HCT116 (cell line): Measurements from ENCODE around the gene CES3. TPM values are rescaled to one million over a fixed set of nuclear protein-coding genes. Genes with fewer than 3 reads are reported as not detected.

ENCODE experiments used
- ATAC-seq: fragments of 200-7000 bp; cut with Tn5 transposase; 2 replicates; pipeline ENCODE4 v1.9.1; 2020; ENCODE audit warnings: mild to moderate bottlenecking, moderate library complexity
- BruUV-seq: library from RNA; stranded (reverse); fragments of 400-500 nt; replicated peaks from 2 replicates; lab custom pipeline; 2021; lab: Mats Ljungman, UMichigan
- CTCF ChIA-PET: fragments of 300-600 bp; sonication (Branson Sonifier 250); formaldehyde crosslinking; loops from one replicate; lab custom pipeline; 2021; ENCODE audit warnings: antibody characterized with exemption; lab: Charles Lee
- POLR2A ChIA-PET: fragments of 300-600, 350-600 bp; sonication (Branson Sonifier 250); formaldehyde crosslinking; loops from one replicate; lab custom pipeline; 2021; ENCODE audit warnings: antibody characterized with exemption; lab: Charles Lee
- RAD21 ChIA-PET, 2 experiments: fragments of 300-600 bp; sonication (Branson Sonifier 250); formaldehyde crosslinking; loops; one replicate each; lab custom pipeline; 2023; ENCODE audit warnings: low total read pairs in 2 of 2; ENCODE audit not compliant: uncharacterized antibody in 2 of 2, unreplicated experiment in 2 of 2, low non-redundant PET in 1 of 2; lab: Charles Lee
- DNase-seq: peaks from one replicate; pipeline ENCODE4 v3.0.0-alpha.2; 2010; ENCODE audit warnings: low read depth, low spot score
- H2AFZ ChIP-seq: fragments of 200-600 bp; shearing (Covaris generic), sonication (generic); 2 replicates; pipeline ENCODE4 v1.6.1; 2017; ENCODE audit warnings: low read depth, mixed run types, mixed read lengths, antibody characterized with exemption, low read length; ENCODE audit not compliant: poor library complexity, severe bottlenecking
- H3K27ac ChIP-seq: 2 replicates; pipeline ENCODE4 v1.5.1; 2012; ENCODE audit warnings: low read depth, low read length
- H3K27me3 ChIP-seq: fragments of 200-600 bp; sonication (generic); 2 replicates; pipeline ENCODE4 v1.6.1; 2016; ENCODE audit warnings: mixed run types, low read length, mixed read lengths; ENCODE audit not compliant: insufficient read depth
- H3K36me3 ChIP-seq, 2 experiments: fragments of 200-500 bp in 1 of 2; fragments of 200-600 bp in 1 of 2; sonication (Bioruptor generic) in 1 of 2; sonication (generic) in 1 of 2; 2 replicates each; pipeline versions ENCODE4 v1.5.1 to v1.6.1; 2014 to 2016; ENCODE audit warnings: low read length in 2 of 2, inconsistent platforms in 1 of 2, mixed read lengths in 1 of 2, mixed run types in 1 of 2; ENCODE audit not compliant: insufficient read depth in 2 of 2, control insufficient read depth in 1 of 2
- H3K4me1 ChIP-seq, 2 experiments: fragments of 200-600 bp in 1 of 2; sonication (generic) in 1 of 2; 2 replicates each; pipeline versions ENCODE4 v1.5.1 to v1.6.1; 2012 to 2017; ENCODE audit warnings: low read length in 2 of 2, inconsistent platforms in 1 of 2, mild to moderate bottlenecking in 1 of 2, mixed read lengths in 1 of 2, mixed run types in 1 of 2, moderate library complexity in 1 of 2; ENCODE audit not compliant: insufficient read depth in 2 of 2, control insufficient read depth in 1 of 2
- H3K4me2 ChIP-seq: fragments of 200-600 bp; sonication (generic); 2 replicates; pipeline ENCODE4 v1.6.1; 2017; ENCODE audit warnings: mixed run types, low read length, mixed read lengths
- H3K4me3 ChIP-seq, 2 experiments: fragments of 200-600 bp in 1 of 2; sonication (generic) in 1 of 2; replicated peaks in 1 of 2; 2 replicates each; pipeline ENCODE4 v1.5.1; 2011 to 2016; ENCODE audit warnings: low read length in 2 of 2, control low read depth in 1 of 2, low read depth in 1 of 2, mild to moderate bottlenecking in 1 of 2, mixed read lengths in 1 of 2, mixed run types in 1 of 2
- H3K79me2 ChIP-seq: fragments of 200-600 bp; sonication (generic); 2 replicates; pipeline ENCODE4 v1.6.1; 2017; ENCODE audit warnings: mild to moderate bottlenecking, mixed run types, low read length, moderate library complexity, mixed read lengths; ENCODE audit not compliant: insufficient read depth
- H3K9ac ChIP-seq: fragments of 200-600 bp; sonication (generic); 2 replicates; pipeline ENCODE4 v1.6.1; 2016; ENCODE audit warnings: low read length, mixed read lengths
- H3K9me2 ChIP-seq: fragments of 200-600 bp; sonication (generic), shearing (Covaris generic); 2 replicates; pipeline ENCODE4 v1.6.1; 2017; ENCODE audit warnings: mixed run types, mild to moderate bottlenecking, moderate library complexity; ENCODE audit not compliant: insufficient read depth
- H3K9me3 ChIP-seq, 2 experiments: fragments of 200-500 bp in 1 of 2; fragments of 200-600 bp in 1 of 2; sonication (Bioruptor generic) in 1 of 2; sonication (generic) in 1 of 2; 2 replicates each; pipeline ENCODE4 v1.6.1; 2014 to 2017; ENCODE audit warnings: low read length in 2 of 2, mixed read lengths in 2 of 2, inconsistent platforms in 1 of 2, low read depth in 1 of 2, mild to moderate bottlenecking in 1 of 2, mixed run types in 1 of 2, moderate library complexity in 1 of 2; ENCODE audit not compliant: control insufficient read depth in 1 of 2, insufficient read depth in 1 of 2
- H4K20me1 ChIP-seq: fragments of 200-600 bp; sonication (generic), shearing (Covaris generic); 2 replicates; pipeline ENCODE4 v1.6.1; 2017; ENCODE audit warnings: mixed run types, mild to moderate bottlenecking, moderate library complexity; ENCODE audit not compliant: insufficient read depth
- CBX3 ChIP-seq: IDR thresholded peaks from 2 replicates; pipeline ENCODE4 v1.6.1; 2012; ENCODE audit warnings: low read depth
- EGR1 ChIP-seq: IDR thresholded peaks from 2 replicates; pipeline ENCODE4 v1.6.1; 2012; ENCODE audit warnings: low read depth
- ELF1 ChIP-seq: IDR thresholded peaks from 2 replicates; pipeline ENCODE4 v1.6.1; 2012; ENCODE audit warnings: low read depth, borderline replicate concordance
- EZH2 ChIP-seq: fragments of 200-600 bp; sonication (generic); IDR thresholded peaks from 2 replicates; pipeline ENCODE4 v1.6.1; 2017; ENCODE audit warnings: antibody characterized with exemption, mixed run types
- EZH2phosphoT487 ChIP-seq: fragments of 200-600 bp; IDR thresholded peaks from 2 replicates; pipeline ENCODE4 v1.6.1; 2018; ENCODE audit warnings: antibody characterized with exemption, borderline replicate concordance
- FOSL1 ChIP-seq: IDR thresholded peaks from 2 replicates; pipeline ENCODE4 v1.6.1; 2012; ENCODE audit warnings: low read depth
- POLR2A ChIP-seq: IDR thresholded peaks from 2 replicates; pipeline ENCODE4 v1.7.0; 2011; ENCODE audit warnings: borderline replicate concordance; ENCODE audit not compliant: insufficient read depth, insufficient read length; ENCODE audit errors: extremely low read depth
- POLR2AphosphoS5 ChIP-seq: IDR thresholded peaks from 2 replicates; pipeline ENCODE4 v1.6.1; 2011; ENCODE audit warnings: mild to moderate bottlenecking, low read depth, low read length, moderate library complexity
- SIN3A ChIP-seq: IDR thresholded peaks from 2 replicates; pipeline ENCODE4 v1.6.1; 2012; ENCODE audit warnings: low read depth
- SP1 ChIP-seq: IDR thresholded peaks from 2 replicates; pipeline ENCODE4 v1.6.1; 2012; ENCODE audit warnings: low read depth
- SRF ChIP-seq: IDR thresholded peaks from 2 replicates; pipeline ENCODE4 v1.6.1; 2012; ENCODE audit warnings: low read depth
- TCF7L2 ChIP-seq: IDR thresholded peaks from 2 replicates; pipeline ENCODE4 v1.7.0; 2011; ENCODE audit warnings: borderline replicate concordance, inconsistent platforms; ENCODE audit not compliant: insufficient read depth, insufficient read length; ENCODE audit errors: extremely low read depth
- ZFX ChIP-seq: fragments of 450-650 bp; IDR thresholded peaks from 2 replicates; pipeline ENCODE4 v1.6.1; 2017
- ZNF274 ChIP-seq: fragments of 200-500 bp; sonication (Bioruptor generic); IDR thresholded peaks from 2 replicates; pipeline ENCODE4 v1.6.1; 2014; ENCODE audit warnings: mild to moderate bottlenecking, low read depth, low read length, inconsistent platforms
- intact Hi-C: fragments of 100-400 bp; cut with micrococcal nuclease; formaldehyde crosslinking; loops from 2 replicates; pipeline ENCODE4 v1.10.0; 2022
- total RNA-seq: library from RNA; stranded (reverse); gene quantifications from one replicate; pipeline ENCODE4 v1.2.1, GENCODE V29; 2021; ENCODE audit not compliant: unreplicated experiment
- TF ChIP-seq, protein P1 (sequence below): IDR thresholded peaks from 2 replicates; pipeline ENCODE4 v1.6.1; 2011; ENCODE audit warnings: mild to moderate bottlenecking, low read length, moderate library complexity; ENCODE audit not compliant: insufficient replicate concordance; ENCODE audit errors: extremely low read depth
- TF ChIP-seq, protein P2 (sequence below): IDR thresholded peaks from 2 replicates; pipeline ENCODE4 v1.6.1; 2012
- TF ChIP-seq, protein P3 (sequence below), 3 experiments: fragments of 200-600 bp in 1 of 3; sonication (generic) in 1 of 3; IDR thresholded peaks in 2 of 3; conservative IDR thresholded peaks in 1 of 3; 2 replicates each; pipeline ENCODE4 v1.5.1; 2012 to 2017; ENCODE audit warnings: low read depth in 2 of 3, low read length in 2 of 3, antibody characterized with exemption in 1 of 3, borderline replicate concordance in 1 of 3, control low read depth in 1 of 3, mild to moderate bottlenecking in 1 of 3, mixed read lengths in 1 of 3, mixed run types in 1 of 3, moderate library complexity in 1 of 3; ENCODE audit not compliant: insufficient read depth in 1 of 3

The CES3 gene
- total RNA-seq, 1 experiment from 2014 or later = 10.8 TPM

DNA sequence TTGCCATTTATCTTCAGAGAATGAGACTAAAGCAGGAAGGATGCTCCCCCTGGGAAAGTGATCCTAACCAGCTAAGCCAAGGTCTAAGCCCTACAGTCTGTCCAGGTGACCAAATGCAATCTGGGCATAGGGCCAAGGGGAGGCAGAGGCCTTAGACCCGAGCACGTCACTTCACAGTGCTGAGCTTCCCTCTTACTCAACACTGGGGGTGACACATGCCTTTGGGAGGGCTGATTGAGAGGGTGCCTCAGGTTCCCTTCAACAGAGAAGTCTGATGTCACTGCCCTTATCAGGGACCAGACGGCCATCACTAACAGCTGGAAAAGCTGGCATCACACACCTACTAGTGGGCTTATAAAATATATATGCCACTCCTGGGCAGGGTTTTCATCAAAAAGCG, 30.9 kb upstream of the CES3 start (continued):
- TF ChIP-seq SP1 (no peak), ELF1 (no peak), ZFX (no peak), SRF (no peak), EGR1 (no peak), CBX3 (no peak), FOSL1 (no peak), TCF7L2 (no peak), SIN3A (no peak), POLR2AphosphoS5 (no peak), ZNF274 (no peak)
- TF ChIP-seq, protein P1, sequence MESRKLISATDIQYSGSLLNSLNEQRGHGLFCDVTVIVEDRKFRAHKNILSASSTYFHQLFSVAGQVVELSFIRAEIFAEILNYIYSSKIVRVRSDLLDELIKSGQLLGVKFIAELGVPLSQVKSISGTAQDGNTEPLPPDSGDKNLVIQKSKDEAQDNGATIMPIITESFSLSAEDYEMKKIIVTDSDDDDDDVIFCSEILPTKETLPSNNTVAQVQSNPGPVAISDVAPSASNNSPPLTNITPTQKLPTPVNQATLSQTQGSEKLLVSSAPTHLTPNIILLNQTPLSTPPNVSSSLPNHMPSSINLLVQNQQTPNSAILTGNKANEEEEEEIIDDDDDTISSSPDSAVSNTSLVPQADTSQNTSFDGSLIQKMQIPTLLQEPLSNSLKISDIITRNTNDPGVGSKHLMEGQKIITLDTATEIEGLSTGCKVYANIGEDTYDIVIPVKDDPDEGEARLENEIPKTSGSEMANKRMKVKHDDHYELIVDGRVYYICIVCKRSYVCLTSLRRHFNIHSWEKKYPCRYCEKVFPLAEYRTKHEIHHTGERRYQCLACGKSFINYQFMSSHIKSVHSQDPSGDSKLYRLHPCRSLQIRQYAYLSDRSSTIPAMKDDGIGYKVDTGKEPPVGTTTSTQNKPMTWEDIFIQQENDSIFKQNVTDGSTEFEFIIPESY = no peak
- TF ChIP-seq, protein P2, sequence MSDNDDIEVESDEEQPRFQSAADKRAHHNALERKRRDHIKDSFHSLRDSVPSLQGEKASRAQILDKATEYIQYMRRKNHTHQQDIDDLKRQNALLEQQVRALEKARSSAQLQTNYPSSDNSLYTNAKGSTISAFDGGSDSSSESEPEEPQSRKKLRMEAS = no peak

DNA sequence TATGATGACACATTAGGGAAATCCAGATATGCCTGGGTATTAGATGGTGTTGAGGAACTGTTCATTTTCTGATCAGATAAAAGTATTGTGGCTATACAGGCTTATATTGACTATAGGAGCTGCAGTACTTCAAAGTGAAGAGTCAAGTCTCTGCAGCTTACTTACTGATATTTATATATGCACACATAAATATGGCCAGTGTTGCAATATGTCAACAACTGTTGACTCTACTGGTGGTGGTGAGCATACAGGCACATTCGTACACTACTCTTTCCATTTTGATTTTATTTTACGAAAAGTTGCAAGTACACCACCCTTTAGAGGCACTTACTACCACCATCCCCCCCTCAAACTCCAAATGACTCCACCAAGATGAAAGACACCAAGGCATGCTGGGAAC, 29.4 kb upstream of the CES3 start:
- CTCF ChIA-PET = no interaction called here
- BruUV-seq = no TSS peak
- intact Hi-C loops = no loop called here

More for the DNA sequence above, 29.4 kb upstream of the CES3 start:
- Histone ChIP-seq H3K27ac (no peak overlapping the region), H2AFZ (no peak overlapping the region), H3K9me3 (no peaks in the 10 kb centered on the region), H3K4me3 (no peak overlapping the region), H3K36me3 (peaks cover 0 to 7% of the 10 kb centered on the region in 2 experiments; a peak in 1 of 4 replicates), H3K79me2 (peaks cover 47% of the 10 kb centered on the region), H4K20me1 (no peaks in the 10 kb centered on the region), H3K4me1 (peaks cover 16 to 56% of the 10 kb centered on the region in 2 experiments), H3K27me3 (no peaks in the 10 kb centered on the region), H3K9me2 (no peaks in the 10 kb centered on the region), H3K4me2 (no peak overlapping the region), H3K9ac (no peak overlapping the region)
- POLR2A ChIA-PET = no interaction called here
- TF ChIP-seq EZH2 (no peak), POLR2A (no peak), EZH2phosphoT487 (no peak), ZNF274 (no peak), FOSL1 (no peak)
- TF ChIP-seq, protein P3, sequence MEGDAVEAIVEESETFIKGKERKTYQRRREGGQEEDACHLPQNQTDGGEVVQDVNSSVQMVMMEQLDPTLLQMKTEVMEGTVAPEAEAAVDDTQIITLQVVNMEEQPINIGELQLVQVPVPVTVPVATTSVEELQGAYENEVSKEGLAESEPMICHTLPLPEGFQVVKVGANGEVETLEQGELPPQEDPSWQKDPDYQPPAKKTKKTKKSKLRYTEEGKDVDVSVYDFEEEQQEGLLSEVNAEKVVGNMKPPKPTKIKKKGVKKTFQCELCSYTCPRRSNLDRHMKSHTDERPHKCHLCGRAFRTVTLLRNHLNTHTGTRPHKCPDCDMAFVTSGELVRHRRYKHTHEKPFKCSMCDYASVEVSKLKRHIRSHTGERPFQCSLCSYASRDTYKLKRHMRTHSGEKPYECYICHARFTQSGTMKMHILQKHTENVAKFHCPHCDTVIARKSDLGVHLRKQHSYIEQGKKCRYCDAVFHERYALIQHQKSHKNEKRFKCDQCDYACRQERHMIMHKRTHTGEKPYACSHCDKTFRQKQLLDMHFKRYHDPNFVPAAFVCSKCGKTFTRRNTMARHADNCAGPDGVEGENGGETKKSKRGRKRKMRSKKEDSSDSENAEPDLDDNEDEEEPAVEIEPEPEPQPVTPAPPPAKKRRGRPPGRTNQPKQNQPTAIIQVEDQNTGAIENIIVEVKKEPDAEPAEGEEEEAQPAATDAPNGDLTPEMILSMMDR (IDR thresholded peaks at IDR 0.05 in 2 of 3, conservative IDR thresholded peaks at IDR 0.05 in 1 of 3; ENCODE audit: borderline replicate concordance in 1 of 3, insufficient read depth in 1 of 3, low read depth in 2 of 3, low read length in 2 of 3) = no peak
- ATAC-seq (no peak), DNase-seq (no peak)
- RAD21 ChIA-PET = no interaction called here
